SK-N-SH (cell line): ENCODE data around the gene BTBD9. TPM values are rescaled to one million over a fixed set of nuclear protein-coding genes. Genes with fewer than 3 reads are reported as not detected.

Source experiments
- CTCF ChIA-PET: fragments of 300-600, 350-600 bp; formaldehyde crosslinking; extraction: SDS; loops from one replicate; lab custom pipeline; 2021; lab: Yijun Ruan, JAX
- POLR2A ChIA-PET: fragments of 350-600 bp; sonication (Branson Sonifier 250); formaldehyde crosslinking; extraction: SDS; loops from one replicate; lab custom pipeline; 2020; ENCODE audit warnings: antibody characterized with exemption, inconsistent platforms; lab: Yijun Ruan, JAX
- DNase-seq: peaks from one replicate; pipeline ENCODE4 v3.0.0; 2012
- H2AFZ ChIP-seq: fragments of 200-600 bp; sonication (generic); 2 replicates; pipeline ENCODE4 v1.8.1; 2016; ENCODE audit warnings: antibody characterized with exemption, mild to moderate bottlenecking, low read depth
- H3F3A ChIP-seq: fragments of 200-600 bp; sonication (generic); replicated peaks from 2 replicates; pipeline ENCODE3; 2016; ENCODE audit warnings: antibody characterized with exemption, mild to moderate bottlenecking; ENCODE audit not compliant: insufficient read depth
- H3K27ac ChIP-seq, 2 experiments: fragments of 200-500 bp in 1 of 2; fragments of 200-600 bp in 1 of 2; sonication (Bioruptor generic) in 1 of 2; sonication (generic), shearing (Covaris generic) in 1 of 2; 2 replicates each; pipeline versions ENCODE4 v1.5.1 to v1.6.1; 2014 to 2016; ENCODE audit warnings: low read depth in 2 of 2, inconsistent platforms in 1 of 2, low read length in 1 of 2, mild to moderate bottlenecking in 1 of 2, mixed read lengths in 1 of 2
- H3K27me3 ChIP-seq: fragments of 200-600 bp; sonication (generic), shearing (Covaris generic); 2 replicates; pipeline ENCODE4 v1.6.1; 2016; ENCODE audit warnings: mixed run types; ENCODE audit not compliant: insufficient read depth
- H3K36me3 ChIP-seq, 2 experiments: fragments of 200-500 bp in 1 of 2; fragments of 200-600 bp in 1 of 2; sonication (Bioruptor generic) in 1 of 2; sonication (generic) in 1 of 2; replicated peaks in 1 of 2; 2 replicates each; pipeline versions ENCODE3 to v1.5.1; 2014 to 2016; ENCODE audit warnings: low read length in 1 of 2, mild to moderate bottlenecking in 1 of 2; ENCODE audit not compliant: insufficient read depth in 2 of 2, control insufficient read depth in 1 of 2
- H3K4me1 ChIP-seq, 2 experiments: fragments of 200-500 bp in 1 of 2; fragments of 200-600 bp in 1 of 2; sonication (Bioruptor generic) in 1 of 2; sonication (generic), shearing (Covaris generic) in 1 of 2; 2 replicates each; pipeline versions ENCODE4 v1.5.1 to v1.6.1; 2014 to 2016; ENCODE audit warnings: low read depth in 1 of 2, low read length in 1 of 2, mixed run types in 1 of 2; ENCODE audit not compliant: insufficient read depth in 2 of 2, control insufficient read depth in 1 of 2
- H3K4me2 ChIP-seq: fragments of 200-600 bp; sonication (generic), shearing (Covaris generic); 2 replicates; pipeline ENCODE4 v1.6.1; 2017; ENCODE audit warnings: mixed run types
- H3K4me3 ChIP-seq, 2 experiments: fragments of 200-500 bp in 1 of 2; fragments of 200-600 bp in 1 of 2; sonication (Bioruptor generic) in 1 of 2; sonication (generic), shearing (Covaris generic) in 1 of 2; 2 replicates each; pipeline versions ENCODE4 v1.5.1 to v1.8.1; 2014 to 2016; ENCODE audit warnings: low read depth in 2 of 2, inconsistent platforms in 1 of 2, low read length in 1 of 2, mild to moderate bottlenecking in 1 of 2, mixed read lengths in 1 of 2, moderate library complexity in 1 of 2
- H3K79me2 ChIP-seq: fragments of 200-600 bp; sonication (generic); 2 replicates; pipeline ENCODE4 v1.8.1; 2017; ENCODE audit warnings: mild to moderate bottlenecking; ENCODE audit not compliant: insufficient read depth
- H3K9ac ChIP-seq: fragments of 200-600 bp; sonication (generic); 2 replicates; pipeline ENCODE4 v1.6.1; 2017; ENCODE audit warnings: mixed run types
- H3K9me2 ChIP-seq: fragments of 200-600 bp; sonication (generic); 2 replicates; pipeline ENCODE4 v1.6.1; 2017; ENCODE audit warnings: mixed run types
- H3K9me3 ChIP-seq: fragments of 200-600 bp; sonication (generic); 2 replicates; pipeline ENCODE4 v1.6.1; 2017; ENCODE audit warnings: mixed run types, mild to moderate bottlenecking, moderate library complexity
- H4K20me1 ChIP-seq: fragments of 200-600 bp; sonication (generic); 2 replicates; pipeline ENCODE4 v1.6.1; 2017; ENCODE audit warnings: mild to moderate bottlenecking, mixed run types; ENCODE audit not compliant: insufficient read depth
- CTCF ChIP-seq: fragments of 200-600 bp; sonication (generic); IDR thresholded peaks from 2 replicates; pipeline ENCODE4 v1.6.1; 2017; ENCODE audit warnings: antibody characterized with exemption, mild to moderate bottlenecking, moderate library complexity
- ELF1 ChIP-seq: IDR thresholded peaks from 2 replicates; pipeline ENCODE4 v1.4.0; 2012
- FOSL2 ChIP-seq: IDR thresholded peaks from 2 replicates; pipeline ENCODE4 v1.4.0; 2012; ENCODE audit warnings: low read depth, mild to moderate bottlenecking, moderate library complexity, borderline replicate concordance
- FOXM1 ChIP-seq: IDR thresholded peaks from 2 replicates; pipeline ENCODE4 v1.4.0; 2012; ENCODE audit warnings: low read depth, mild to moderate bottlenecking
- GABPA ChIP-seq: IDR thresholded peaks from 2 replicates; pipeline ENCODE4 v1.4.0; 2012; ENCODE audit warnings: low read depth, mild to moderate bottlenecking
- NFIC ChIP-seq: IDR thresholded peaks from 2 replicates; pipeline ENCODE4 v1.4.0; 2012; ENCODE audit warnings: borderline replicate concordance
- RAD21 ChIP-seq: IDR thresholded peaks from 2 replicates; pipeline ENCODE4 v1.6.1; 2012; ENCODE audit warnings: mild to moderate bottlenecking, low read length
- REST ChIP-seq: IDR thresholded peaks from 2 replicates; pipeline ENCODE4 v1.6.1; 2012; ENCODE audit warnings: mild to moderate bottlenecking, low read depth, low read length, moderate library complexity
- SMC3 ChIP-seq: IDR thresholded peaks from 2 replicates; pipeline ENCODE4 v1.6.1; 2012; ENCODE audit warnings: low read depth, low read length, improper control_type of control experiment
- TAF1 ChIP-seq: IDR thresholded peaks from 2 replicates; pipeline ENCODE4 v1.6.1; 2012; ENCODE audit warnings: low read depth, mild to moderate bottlenecking, low read length, moderate library complexity, borderline replicate concordance
- WGBS: methylation state at CpG from one replicate; pipeline ENCODE4 v1.1.6; 2017; ENCODE audit warnings: low lambda C conversion rate; 5-methylcytosine and 5-hydroxymethylcytosine counted together
- polyA plus RNA-seq, 3 experiments: library from polyadenylated mRNA; depleted of rRNA; stranded (reverse); fragments of >200 nt; gene quantifications; 2 replicates each; pipeline ENCODE4 v1.2.3, GENCODE V29; 2012
- TF ChIP-seq, protein P1 (sequence below): fragments of 150-350 bp; IDR thresholded peaks from 2 replicates; pipeline ENCODE4 v1.6.1; 2017; ENCODE audit warnings: antibody characterized with exemption, low read length, low read depth, borderline replicate concordance

Gene BTBD9
- polyA plus RNA-seq, 1 of the 3 experiments (the other 2 are of a cell fraction), result 2.2 TPM

DNA sequence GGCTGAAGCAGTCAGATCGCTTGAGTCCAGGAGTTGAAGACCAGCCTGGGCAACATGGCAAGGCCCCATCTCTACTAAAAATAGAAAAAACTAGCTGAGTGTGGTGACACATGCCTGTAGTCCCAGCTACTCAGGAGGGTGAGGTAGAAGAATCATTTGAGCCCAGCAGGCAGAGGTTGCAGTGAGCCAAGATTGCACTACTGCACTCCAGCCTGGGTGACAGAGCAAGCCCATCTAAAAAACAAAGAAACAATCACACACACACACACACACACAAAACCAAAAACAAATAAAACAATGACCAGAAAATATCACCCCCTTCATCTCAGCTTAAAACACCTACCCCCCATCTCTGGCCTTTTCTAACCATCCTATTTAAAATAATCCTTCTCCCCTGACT is 68.0 kb downstream of the BTBD9 start:
- Histone ChIP-seq H3K4me3 (no peak overlapping the region), H3K9ac (no peak overlapping the region), H3K36me3 (no peaks in the 10 kb centered on the region), H3K27ac (peak overlapping the region in 1 of 2 experiments; percentile 9; a peak in 1 of 4 replicates), H3K79me2 (no peaks in the 10 kb centered on the region), H2AFZ (no peak overlapping the region), H3K4me2 (no peak overlapping the region), H4K20me1 (0 out of 2 replicates have a peak, but pooled peaks cover 2% of the 10 kb centered on the region), H3K27me3 (no peaks in the 10 kb centered on the region), H3F3A (peaks cover 17% of the 10 kb centered on the region), H3K9me2 (no peaks in the 10 kb centered on the region), H3K4me1 (peaks cover 3 to 16% of the 10 kb centered on the region in 2 experiments; a peak in 3 of 4 replicates), H3K9me3 (no peaks in the 10 kb centered on the region)
- POLR2A ChIA-PET, result interaction anchor here (1.2 kb wide), 1 partner anchor 753 kb away, joined by 3 read pairs; no protein-coding TSS in a partner anchor
- 100% methylated on average over 1 of the region's 1 CpG for WGBS
- DNase-seq, result no peak
- no peak for TF ChIP-seq FOSL2
- no peak for TF ChIP-seq NFIC
- no peak for TF ChIP-seq ELF1
- TF ChIP-seq GABPA, result no peak
- TF ChIP-seq, all 33 proteins: peak for 0
- CTCF ChIA-PET, result interaction anchor here (0.5 to 4.6 kb wide), 8 partner anchors 9 to 867 kb away, joined by 3 to 35 read pairs (median 3); no protein-coding TSS in a partner anchor

DNA sequence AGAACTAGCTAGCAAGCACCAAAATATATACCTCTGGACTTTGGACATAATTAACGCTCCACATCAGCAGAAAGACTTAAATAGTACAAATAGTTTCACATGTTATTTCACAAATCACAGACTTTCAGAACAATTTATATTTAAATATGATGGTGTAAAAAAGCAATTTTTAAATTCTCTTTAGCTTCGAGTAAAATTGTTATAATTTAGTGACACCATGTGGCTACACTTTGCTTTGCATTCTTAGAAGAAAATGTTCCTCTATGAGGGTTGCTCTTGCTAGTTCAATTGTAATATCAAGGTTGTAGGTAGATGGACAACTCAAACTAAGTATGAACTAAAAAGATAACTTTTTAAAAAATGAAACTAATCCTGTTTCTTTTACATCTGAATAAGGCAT is 69.0 kb downstream of the BTBD9 start:
- ChIA-PET POLR2A (interaction anchor here (1.2 kb wide), 1 partner anchor 752 kb away, joined by 3 read pairs; no protein-coding TSS in a partner anchor), CTCF (interaction anchor here (0.6 to 4.6 kb wide), 43 partner anchors 9 to 1077 kb away, joined by 3 to 35 read pairs (median 4); no protein-coding TSS in a partner anchor)
- H4K20me1 ChIP-seq, result 0 out of 2 replicates have a peak, but pooled peaks cover 2% of the 10 kb centered on the region
- peak; percentile 73 for TF ChIP-seq CTCF
- TF ChIP-seq RAD21, result peak; percentile 76
- TF ChIP-seq ELF1, result no peak
- TF ChIP-seq REST, result no peak
- TF ChIP-seq TAF1, result no peak
- TF ChIP-seq FOXM1, result no peak
- no peak for TF ChIP-seq FOSL2
- peak; percentile 45 for TF ChIP-seq SMC3
- TF ChIP-seq, protein P1, sequence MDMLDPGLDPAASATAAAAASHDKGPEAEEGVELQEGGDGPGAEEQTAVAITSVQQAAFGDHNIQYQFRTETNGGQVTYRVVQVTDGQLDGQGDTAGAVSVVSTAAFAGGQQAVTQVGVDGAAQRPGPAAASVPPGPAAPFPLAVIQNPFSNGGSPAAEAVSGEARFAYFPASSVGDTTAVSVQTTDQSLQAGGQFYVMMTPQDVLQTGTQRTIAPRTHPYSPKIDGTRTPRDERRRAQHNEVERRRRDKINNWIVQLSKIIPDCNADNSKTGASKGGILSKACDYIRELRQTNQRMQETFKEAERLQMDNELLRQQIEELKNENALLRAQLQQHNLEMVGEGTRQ, result no peak
- H3K4me3 ChIP-seq, result no peak overlapping the region
- no peaks in the 10 kb centered on the region for H3K9me3 ChIP-seq
- no peak overlapping the region for H3K9ac ChIP-seq
- H3K4me1 ChIP-seq, result peaks cover 7 to 17% of the 10 kb centered on the region in 2 experiments; a peak in 3 of 4 replicates
- H3K27me3 ChIP-seq, result no peaks in the 10 kb centered on the region
- no peaks in the 10 kb centered on the region for H3K9me2 ChIP-seq
- 53% methylated on average over 2 of the region's 2 CpGs for WGBS
- H3K79me2 ChIP-seq, result no peaks in the 10 kb centered on the region
- H3K27ac ChIP-seq, result no peak overlapping the region; a peak in 1 of 4 replicates
- H2AFZ ChIP-seq, result no peak overlapping the region
- no peaks in the 10 kb centered on the region for H3K36me3 ChIP-seq
- H3K4me2 ChIP-seq, result no peak overlapping the region
- peaks cover 19% of the 10 kb centered on the region for H3F3A ChIP-seq
- no peak for DNase-seq
